Endothelial cell of umbilical vein (primary cell): ENCODE data around the gene PPEF1. TPM values are rescaled to one million over a fixed set of nuclear protein-coding genes. Genes with fewer than 3 reads are reported as not detected.

Source experiments
- BruUV-seq: library from RNA; stranded (reverse); fragments of 400-500 nt; replicated peaks from 2 replicates; lab custom pipeline; 2021; lab: Mats Ljungman, UMichigan
- CTCF ChIA-PET: fragments of 300-600, 350-600 bp; sonication (Branson Sonifier 250); formaldehyde crosslinking; loops from one replicate; lab custom pipeline; 2021; ENCODE audit warnings: antibody characterized with exemption, inconsistent platforms; lab: Charles Lee
- POLR2A ChIA-PET: fragments of 300-600, 350-600 bp; sonication (Branson Sonifier 250); formaldehyde crosslinking; loops from one replicate; lab custom pipeline; 2021; ENCODE audit warnings: antibody characterized with exemption, inconsistent platforms; lab: Charles Lee
- DNase-seq: peaks from one replicate; pipeline ENCODE4 v3.0.0-alpha.2; 2011; ENCODE audit warnings: low read depth, low spot score
- FAIRE-seq: peaks from 2 replicates; lab custom pipeline; 2011; peaks lifted over from hg19 to GRCh38; lab: Jason Lieb, UNC
- H2AFZ ChIP-seq: 2 replicates; pipeline ENCODE4 v1.6.0; 2012; ENCODE audit warnings: low read depth, low read length, control low read depth, inconsistent platforms
- H3K27ac ChIP-seq: 2 replicates; pipeline ENCODE4 v1.5.1; 2011; ENCODE audit warnings: low read depth, mild to moderate bottlenecking, control low read depth, low read length, moderate library complexity; ENCODE audit not compliant: insufficient read depth
- H3K27me3 ChIP-seq, 2 experiments: 2 replicates each; pipeline versions ENCODE4 v1.6.0 to v1.6.1; 2011; ENCODE audit warnings: low read length in 2 of 2, mixed read lengths in 1 of 2; ENCODE audit not compliant: control insufficient read depth in 2 of 2, insufficient read depth in 2 of 2
- H3K36me3 ChIP-seq, 2 experiments: 2 replicates in 1 of 2; 3 replicates in 1 of 2; pipeline ENCODE4 v1.5.1; 2011; ENCODE audit warnings: low read length in 2 of 2, mild to moderate bottlenecking in 1 of 2, moderate library complexity in 1 of 2; ENCODE audit not compliant: control insufficient read depth in 2 of 2, insufficient read depth in 2 of 2; ENCODE audit errors: extremely low read depth in 1 of 2
- H3K4me1 ChIP-seq: 3 replicates; pipeline ENCODE4 v1.5.1; 2011; ENCODE audit warnings: mild to moderate bottlenecking, low read length; ENCODE audit not compliant: control insufficient read depth, insufficient read depth; ENCODE audit errors: extremely low read depth
- H3K4me2 ChIP-seq: 2 replicates; pipeline ENCODE4 v1.6.1; 2011; ENCODE audit warnings: low read length, control low read depth, mixed read lengths; ENCODE audit not compliant: insufficient read depth
- H3K4me3 ChIP-seq, 3 experiments: fragments of 200-600 bp in 1 of 3; sonication (generic), shearing (Covaris generic) in 1 of 3; replicated peaks in 1 of 3; 2 replicates each; pipeline ENCODE4 v1.5.1; 2011 to 2016; ENCODE audit warnings: control low read depth in 3 of 3, low read length in 3 of 3, mild to moderate bottlenecking in 2 of 3, inconsistent platforms in 1 of 3, low read depth in 1 of 3, moderate library complexity in 1 of 3; ENCODE audit not compliant: insufficient read depth in 1 of 3
- H3K79me2 ChIP-seq: 2 replicates; pipeline ENCODE4 v1.6.0; 2012; ENCODE audit warnings: low read length, inconsistent platforms; ENCODE audit not compliant: control insufficient read depth, insufficient read depth
- H3K9ac ChIP-seq: replicated peaks from 2 replicates; pipeline ENCODE3; 2011; ENCODE audit warnings: low read length, control low read depth; ENCODE audit not compliant: insufficient read depth; ENCODE audit errors: extremely low read depth
- H3K9me1 ChIP-seq: replicated peaks from 3 replicates; pipeline ENCODE4 v1.6.0; 2011; ENCODE audit warnings: mild to moderate bottlenecking, low read length; ENCODE audit not compliant: control insufficient read depth, insufficient read depth; ENCODE audit errors: extremely low read depth
- H3K9me3 ChIP-seq: replicated peaks from 2 replicates; pipeline ENCODE4 v1.5.1; 2012; ENCODE audit warnings: low read length, inconsistent platforms; ENCODE audit not compliant: control insufficient read depth, insufficient read depth
- H4K20me1 ChIP-seq: replicated peaks from 2 replicates; pipeline ENCODE3; 2011; ENCODE audit warnings: mild to moderate bottlenecking, low read length; ENCODE audit not compliant: control insufficient read depth, insufficient read depth; ENCODE audit errors: extremely low read depth
- CTCF ChIP-seq, 2 donors: IDR thresholded peaks; 1 replicate in 1 of 2; 2 replicates in 1 of 2; pipeline ENCODE4 v1.5.1; 2011; ENCODE audit warnings: low read length in 2 of 2, mild to moderate bottlenecking in 2 of 2, moderate library complexity in 2 of 2, control low read depth in 1 of 2, inconsistent platforms in 1 of 2, low read depth in 1 of 2; ENCODE audit not compliant: insufficient read depth in 1 of 2; ENCODE audit errors: extremely low read depth in 1 of 2
- EZH2 ChIP-seq: IDR thresholded peaks from 2 replicates; pipeline ENCODE4 v1.6.1; 2012; ENCODE audit warnings: borderline replicate concordance, low read depth, mild to moderate bottlenecking, moderate library complexity, low read length, inconsistent platforms; ENCODE audit not compliant: severe bottlenecking
- FOS ChIP-seq: IDR thresholded peaks from 2 replicates; pipeline ENCODE4 v1.6.1; 2011; ENCODE audit warnings: mild to moderate bottlenecking, low read length, moderate library complexity, borderline replicate concordance; ENCODE audit not compliant: insufficient read depth
- GATA2 ChIP-seq: IDR thresholded peaks from 2 replicates; pipeline ENCODE4 v1.7.0; 2011; ENCODE audit warnings: low read depth, mild to moderate bottlenecking, moderate library complexity, mixed read lengths, low read length; ENCODE audit not compliant: insufficient read length, insufficient read depth
- JUN ChIP-seq: IDR thresholded peaks from 2 replicates; pipeline ENCODE4 v1.6.1; 2011; ENCODE audit warnings: borderline replicate concordance, low read depth; ENCODE audit not compliant: insufficient read length, insufficient read depth
- MAX ChIP-seq: IDR thresholded peaks from 2 replicates; pipeline ENCODE4 v1.6.1; 2011; ENCODE audit not compliant: insufficient read depth, insufficient read length
- MYC ChIP-seq: IDR thresholded peaks from one replicate; pipeline ENCODE4 v1.6.1; 2011; ENCODE audit warnings: mild to moderate bottlenecking, low read depth, low read length
- POLR2A ChIP-seq: IDR thresholded peaks from 2 replicates; pipeline ENCODE4 v1.6.1; 2012; ENCODE audit warnings: low read depth, mild to moderate bottlenecking, control low read depth, low read length
- POLR2AphosphoS5 ChIP-seq: IDR thresholded peaks from 2 replicates; pipeline ENCODE4 v1.6.1; 2012; ENCODE audit warnings: low read depth, mild to moderate bottlenecking, control low read depth, low read length, moderate library complexity; ENCODE audit not compliant: insufficient read depth
- dilution Hi-C: fragments of 300-500 bp; cut with MboI; formaldehyde crosslinking; loops from one replicate; pipeline ENCODE4 v1.15.0; 2019; ENCODE audit warnings: low sequenced_read_pairs; ENCODE audit not compliant: extremely low pct_ligation_motif_present
- intact Hi-C: fragments of 100-400 bp; cut with micrococcal nuclease; formaldehyde crosslinking; loops from one replicate; pipeline ENCODE4 v1.10.0; 2022
- polyA plus RNA-seq, 4 experiments: library from polyadenylated mRNA; depleted of rRNA in 3 of 4; stranded (reverse) in 3 of 4; unstranded in 1 of 4; fragments of >200 nt; gene quantifications; 2 replicates each; pipeline versions ENCODE4 v1.2.1 to v1.2.3, GENCODE V29; 2011 to 2012; ENCODE audit warnings: missing spikeins in 1 of 4
- total RNA-seq: library from RNA; stranded (reverse); gene quantifications from 2 replicates; pipeline ENCODE4 v1.2.3, GENCODE V29; 2021

Gene PPEF1
- total and polyA plus RNA-seq, 2 donors (not counting 3 experiments of a cell fraction or from before 2014, with no cell fraction given): not detected

- Histone ChIP-seq H3K36me3 (no peaks in the 10 kb centered on the region), H3K9me3 (no peaks in the 10 kb centered on the region), H3K9ac (no peak overlapping the region), H3K27ac (peak overlapping the region; percentile 57), H3K27me3 (no peaks in the 10 kb centered on the region), H2AFZ (peak overlapping the region; percentile 48), H3K9me1 (no peaks in the 10 kb centered on the region), H3K4me3 (no peak overlapping the region), H3K79me2 (no peaks in the 10 kb centered on the region), H3K4me2 (no peak overlapping the region), H3K4me1 (no peaks in the 10 kb centered on the region), H4K20me1 (no peaks in the 10 kb centered on the region)
- CTCF ChIA-PET: interaction anchor here (1.1 kb wide), 1 partner anchor 14 kb away, joined by 3 read pairs; no protein-coding TSS in a partner anchor
- dilution Hi-C loops: no loop called here
- BruUV-seq: no TSS peak
- TF ChIP-seq MAX (no peak), POLR2AphosphoS5 (no peak), FOS (no peak), POLR2A (no peak), EZH2 (no peak), JUN (no peak), GATA2 (no peak), CTCF (IDR thresholded peaks at IDR 0.05; ENCODE audit: extremely low read depth in 1 of 2, insufficient read depth in 1 of 2, low read depth in 1 of 2, low read length in 2 of 2) (no peak), MYC (no peak)
- POLR2A ChIA-PET: no interaction called here
- DNase-seq (no peak), FAIRE-seq (no peak)
- intact Hi-C loops: loop anchor here (5.0 kb wide), 1 partner anchor 80 kb away; no protein-coding TSS in a partner anchor
Observed at GRCh38 chrX:18872621-18873020, 165.2 kb downstream of the PPEF1 start.
